ENCODE results near the gene IGFALS. TPM values are rescaled to one million over a fixed set of nuclear protein-coding genes. Genes with fewer than 3 reads are reported as not detected.

The IGFALS gene
- total RNA-seq, 4 donors from 2014 or later: 0.19 to 0.50 TPM; not detected in 2

- ATAC-seq (ENCODE audit: low FRiP score) (no peak), DNase-seq (ENCODE audit: low spot score) (no peak)
- TF ChIP-seq CTCF (IDR thresholded peaks at IDR 0.05): no peak
Observed at GRCh38 chr16:1779741-1780676, 13.5 kb downstream of the IGFALS start.

GRCh38 chr16:1779234-1779701, 14.2 kb downstream of the IGFALS start:
- no peak for TF ChIP-seq CTCF (IDR thresholded peaks at IDR 0.05)
- DNase-seq (ENCODE audit: low spot score): no peak
- ATAC-seq (ENCODE audit: low FRiP score): no peak

GRCh38 chr16:1778200-1779179, 15.0 kb downstream of the IGFALS start:
- ATAC-seq (ENCODE audit: low FRiP score): no peak
- no peak for TF ChIP-seq CTCF (IDR thresholded peaks at IDR 0.05)
- no peak for DNase-seq (ENCODE audit: low spot score)

GRCh38 chr16:1777375-1778199, 15.9 kb downstream of the IGFALS start:
- TF ChIP-seq CTCF (IDR thresholded peaks at IDR 0.05): no peak
- ATAC-seq (ENCODE audit: low FRiP score) (no peak), DNase-seq (ENCODE audit: low spot score) (no peak)

- ATAC-seq (ENCODE audit: low FRiP score) (no peak), DNase-seq (ENCODE audit: low spot score) (no peak)
- no peak for TF ChIP-seq CTCF (IDR thresholded peaks at IDR 0.05)
Observed at GRCh38 chr16:1776991-1777374, 16.5 kb downstream of the IGFALS start.

GRCh38 chr16:1776672-1776955, 16.9 kb downstream of the IGFALS start:
- no peak for ATAC-seq (ENCODE audit: low FRiP score)
- TF ChIP-seq CTCF (IDR thresholded peaks at IDR 0.05): no peak
- DNase-seq (ENCODE audit: low spot score): no peak

Data from omental fat pad (tissue), 4 donors.